A673 (cell line): Measurements from ENCODE around the gene SLCO3A1. TPM values are rescaled to one million over a fixed set of nuclear protein-coding genes. Genes with fewer than 3 reads are reported as not detected.

Source experiments
- BruUV-seq: library from RNA; stranded (reverse); fragments of 400-500 nt; replicated peaks from 2 replicates; lab custom pipeline; 2021; lab: Mats Ljungman, UMichigan
- CTCF ChIA-PET: fragments of 300-600 bp; sonication (Branson Sonifier 250); formaldehyde crosslinking; loops from one replicate; lab custom pipeline; 2022; ENCODE audit warnings: antibody characterized with exemption; lab: Charles Lee
- POLR2A ChIA-PET: fragments of 300-600 bp; sonication (Branson Sonifier 250); formaldehyde crosslinking; loops from one replicate; lab custom pipeline; 2022; ENCODE audit warnings: antibody characterized with exemption; ENCODE audit not compliant: low non-redundant PET; lab: Charles Lee
- DNase-seq: peaks from one replicate; pipeline ENCODE4 v3.0.0-alpha.2; 2015; ENCODE audit warnings: low spot score
- H3K27ac ChIP-seq: fragments of 200-600 bp; sonication (generic); 2 replicates; pipeline ENCODE4 v1.5.1; 2016; ENCODE audit warnings: mixed run types, low read depth, mild to moderate bottlenecking, mixed read lengths, antibody characterized with exemption, low read length; ENCODE audit not compliant: poor library complexity, severe bottlenecking
- H3K27me3 ChIP-seq: fragments of 200-600 bp; sonication (generic); replicated peaks from 2 replicates; pipeline ENCODE4 v1.6.1; 2017; ENCODE audit warnings: mixed run types, low read depth, mild to moderate bottlenecking, mixed read lengths, antibody characterized with exemption, low read length; ENCODE audit not compliant: insufficient read depth, poor library complexity
- H3K36me3 ChIP-seq: fragments of 200-600 bp; sonication (generic); 2 replicates; pipeline ENCODE4 v1.6.1; 2016; ENCODE audit warnings: mixed run types, mild to moderate bottlenecking, mixed read lengths, antibody characterized with exemption, low read length; ENCODE audit not compliant: insufficient read depth, poor library complexity, severe bottlenecking
- H3K4me1 ChIP-seq: fragments of 200-600 bp; sonication (generic); 2 replicates; pipeline ENCODE4 v1.6.1; 2017; ENCODE audit warnings: mixed run types, mild to moderate bottlenecking, mixed read lengths, antibody characterized with exemption, low read length; ENCODE audit not compliant: insufficient read depth, poor library complexity, severe bottlenecking
- H3K4me3 ChIP-seq: fragments of 200-600 bp; sonication (generic); 2 replicates; pipeline ENCODE4 v1.5.1; 2016; ENCODE audit warnings: low read depth, mixed run types, mild to moderate bottlenecking, mixed read lengths, low read length; ENCODE audit not compliant: poor library complexity, severe bottlenecking
- H3K9me3 ChIP-seq: fragments of 200-600 bp; sonication (generic); 2 replicates; pipeline ENCODE4 v1.6.1; 2016; ENCODE audit warnings: mixed run types, low read depth, mild to moderate bottlenecking, mixed read lengths, antibody characterized with exemption, low read length; ENCODE audit not compliant: poor library complexity, severe bottlenecking
- EZH2 ChIP-seq: fragments of 200-600 bp; sonication (generic); IDR thresholded peaks from 2 replicates; pipeline ENCODE4 v1.6.1; 2017; ENCODE audit warnings: borderline replicate concordance, low read depth, mild to moderate bottlenecking, mixed read lengths, antibody characterized with exemption, low read length; ENCODE audit not compliant: poor library complexity, severe bottlenecking
- intact Hi-C: fragments of 100-400 bp; cut with micrococcal nuclease; formaldehyde crosslinking; loops from one replicate; pipeline ENCODE4 v1.10.0; 2022; ENCODE audit not compliant: unreplicated experiment
- total RNA-seq: library from RNA; stranded (reverse); gene quantifications from 2 replicates; pipeline ENCODE4 v1.2.3, GENCODE V29; 2021
- TF ChIP-seq, protein P1 (sequence below): fragments of 300-800, 200-600 bp; sonication (generic); conservative IDR thresholded peaks from 2 replicates; pipeline ENCODE4 v1.5.1; 2017; ENCODE audit warnings: low read depth, mild to moderate bottlenecking, antibody characterized with exemption, low read length, moderate library complexity, mixed read lengths

SLCO3A1 gene
- total RNA-seq, 1 experiment from 2014 or later: 16.6 TPM

DNA sequence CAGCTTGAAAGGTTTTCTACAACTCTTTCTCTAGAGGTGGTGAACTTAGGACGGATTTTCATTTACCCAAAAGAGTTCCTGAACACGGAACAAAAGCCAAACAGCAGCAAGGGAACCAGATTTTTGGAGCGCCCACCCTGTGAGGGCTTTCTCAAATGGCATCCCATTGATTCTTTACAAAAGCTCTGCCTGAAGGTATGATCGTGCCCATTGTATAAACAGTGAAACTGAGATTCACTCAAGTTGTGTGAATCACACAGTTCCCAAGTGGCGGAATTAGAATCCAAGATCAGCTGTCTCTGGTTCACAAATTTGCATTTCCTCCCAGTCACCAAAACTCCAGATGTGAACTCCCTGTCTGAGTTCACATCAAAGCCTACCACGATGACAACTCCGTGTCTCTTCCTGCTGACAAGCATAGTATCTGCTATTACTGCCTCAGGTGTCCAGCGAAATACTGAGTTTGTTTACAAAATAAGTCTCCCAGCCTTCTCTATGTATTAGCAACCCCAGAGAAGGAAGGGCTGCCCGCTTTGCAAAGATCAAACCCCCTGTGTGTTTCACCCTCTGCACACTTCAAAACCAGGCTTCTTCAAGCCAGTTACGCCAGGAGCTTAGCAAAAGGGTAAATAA, 304.3 kb downstream of the SLCO3A1 start:
- no peaks in the 10 kb centered on the region for H3K27me3 ChIP-seq
- no peak for TF ChIP-seq EZH2
- TF ChIP-seq, protein P1, sequence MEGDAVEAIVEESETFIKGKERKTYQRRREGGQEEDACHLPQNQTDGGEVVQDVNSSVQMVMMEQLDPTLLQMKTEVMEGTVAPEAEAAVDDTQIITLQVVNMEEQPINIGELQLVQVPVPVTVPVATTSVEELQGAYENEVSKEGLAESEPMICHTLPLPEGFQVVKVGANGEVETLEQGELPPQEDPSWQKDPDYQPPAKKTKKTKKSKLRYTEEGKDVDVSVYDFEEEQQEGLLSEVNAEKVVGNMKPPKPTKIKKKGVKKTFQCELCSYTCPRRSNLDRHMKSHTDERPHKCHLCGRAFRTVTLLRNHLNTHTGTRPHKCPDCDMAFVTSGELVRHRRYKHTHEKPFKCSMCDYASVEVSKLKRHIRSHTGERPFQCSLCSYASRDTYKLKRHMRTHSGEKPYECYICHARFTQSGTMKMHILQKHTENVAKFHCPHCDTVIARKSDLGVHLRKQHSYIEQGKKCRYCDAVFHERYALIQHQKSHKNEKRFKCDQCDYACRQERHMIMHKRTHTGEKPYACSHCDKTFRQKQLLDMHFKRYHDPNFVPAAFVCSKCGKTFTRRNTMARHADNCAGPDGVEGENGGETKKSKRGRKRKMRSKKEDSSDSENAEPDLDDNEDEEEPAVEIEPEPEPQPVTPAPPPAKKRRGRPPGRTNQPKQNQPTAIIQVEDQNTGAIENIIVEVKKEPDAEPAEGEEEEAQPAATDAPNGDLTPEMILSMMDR: no peak
- no peaks in the 10 kb centered on the region for H3K9me3 ChIP-seq
- CTCF ChIA-PET: no interaction called here
- H3K36me3 ChIP-seq: no peaks in the 10 kb centered on the region
- intact Hi-C loops: no loop called here
- no peak for DNase-seq
- no TSS peak for BruUV-seq
- H3K27ac ChIP-seq: no peak overlapping the region
- no peak overlapping the region for H3K4me3 ChIP-seq
- no peaks in the 10 kb centered on the region for H3K4me1 ChIP-seq
- POLR2A ChIA-PET: interaction anchor here (0.7 kb wide), 1 partner anchor 95 kb away, joined by 4 read pairs; no protein-coding TSS in a partner anchor

DNA sequence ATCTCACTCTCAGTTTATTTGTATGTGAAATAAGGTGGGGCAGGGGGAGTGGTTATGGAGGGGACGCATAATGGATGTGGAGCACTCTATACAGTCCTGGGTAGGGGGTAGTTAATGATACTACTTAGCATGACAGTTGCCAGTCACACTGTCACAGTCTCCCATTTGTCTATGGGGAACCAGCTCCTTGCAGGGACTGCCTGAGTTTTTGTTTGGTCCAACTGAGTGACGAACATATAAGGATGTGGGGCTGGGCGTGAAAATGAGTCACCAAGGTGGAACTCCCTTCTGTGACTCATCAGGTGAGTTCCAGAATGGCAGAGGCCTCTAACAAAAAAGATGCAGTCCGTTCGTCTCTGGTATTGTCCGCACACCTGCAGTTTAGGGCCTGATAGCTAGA, 304.9 kb downstream of the SLCO3A1 start:
- ChIA-PET POLR2A (interaction anchor here (0.7 kb wide), 1 partner anchor 94 kb away, joined by 4 read pairs; no protein-coding TSS in a partner anchor), CTCF (no interaction called here)
- no TSS peak for BruUV-seq
- no peak overlapping the region for H3K27ac ChIP-seq
- intact Hi-C loops: no loop called here
- TF ChIP-seq EZH2: no peak
- TF ChIP-seq, protein P1: no peak
- H3K9me3 ChIP-seq: no peaks in the 10 kb centered on the region
- no peak overlapping the region for H3K4me3 ChIP-seq
- no peaks in the 10 kb centered on the region for H3K4me1 ChIP-seq
- no peaks in the 10 kb centered on the region for H3K27me3 ChIP-seq
- no peaks in the 10 kb centered on the region for H3K36me3 ChIP-seq
- no peak for DNase-seq

DNA sequence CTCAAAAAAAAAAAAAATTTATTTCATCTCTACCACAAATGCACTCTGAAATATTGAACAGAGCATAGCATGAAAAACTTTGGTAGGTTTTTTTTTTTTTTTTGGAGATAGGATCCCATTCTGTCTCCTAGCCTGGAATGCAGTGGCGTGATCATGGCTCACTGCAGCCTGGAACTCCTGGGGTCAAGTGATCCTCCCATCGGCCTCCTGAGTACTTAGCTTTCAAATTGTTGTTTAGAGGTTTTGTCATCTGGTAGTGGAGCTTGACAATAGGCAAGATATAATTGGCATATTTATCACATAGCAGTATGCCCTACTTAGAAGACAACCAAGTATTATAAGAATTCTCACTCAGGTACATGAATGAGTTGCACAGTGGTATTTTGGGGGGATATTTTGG, 306.0 kb downstream of the SLCO3A1 start:
- POLR2A ChIA-PET: no interaction called here
- Histone ChIP-seq H3K27me3 (no peaks in the 10 kb centered on the region), H3K4me3 (no peak overlapping the region), H3K4me1 (no peaks in the 10 kb centered on the region), H3K9me3 (no peaks in the 10 kb centered on the region), H3K36me3 (no peaks in the 10 kb centered on the region), H3K27ac (no peak overlapping the region)
- intact Hi-C loops: no loop called here
- no TSS peak for BruUV-seq
- CTCF ChIA-PET: no interaction called here
- no peak for DNase-seq
- TF ChIP-seq, protein P1: no peak
- no peak for TF ChIP-seq EZH2
